Spleen (tissue), 11 donors: ENCODE measurements around the gene GBP3. TPM values are rescaled to one million over a fixed set of nuclear protein-coding genes. Genes with fewer than 3 reads are reported as not detected.
A peak's percentile ranks its signal among the peaks of the same experiment; 100 is the strongest.
"Not testable (repeated sequence)": the region's sequence is repeated elsewhere in the genome, so short reads cannot be mapped to it uniquely, and the experiment has no call there.

Experiments
- DNase-seq: peaks from one replicate; pipeline ENCODE4 v3.0.0-alpha.2; 2020
- H3K27ac ChIP-seq, 8 donors: fragments of 200-600 bp; sonication (generic) in 7 of 8; 1 replicate in 4 of 8; 2 replicates in 4 of 8; pipeline versions ENCODE4 v1.5.0 to v1.8.0; 2016 to 2021; ENCODE audit warnings: inconsistent platforms in 4 of 8, mild to moderate bottlenecking in 4 of 8, moderate library complexity in 1 of 8
- H3K27me3 ChIP-seq, 7 donors: fragments of 200-600 bp; sonication (generic) in 6 of 7; replicated peaks in 1 of 7; 1 replicate in 4 of 7; 2 replicates in 3 of 7; pipeline versions ENCODE4 v1.5.0 to v1.8.0; 2016 to 2021; ENCODE audit warnings: inconsistent platforms in 3 of 7, mild to moderate bottlenecking in 1 of 7
- H3K36me3 ChIP-seq, 6 donors: fragments of 200-600 bp; sonication (generic) in 5 of 6; 1 replicate in 4 of 6; 2 replicates in 2 of 6; pipeline versions ENCODE4 v1.5.0 to v1.8.0; 2016 to 2021; ENCODE audit warnings: inconsistent platforms in 2 of 6
- H3K4me1 ChIP-seq, 6 donors: fragments of 200-600 bp; sonication (generic) in 5 of 6; 1 replicate in 3 of 6; 2 replicates in 3 of 6; pipeline versions ENCODE4 v1.5.0 to v1.8.0; 2016 to 2021; ENCODE audit warnings: inconsistent platforms in 3 of 6
- H3K4me3 ChIP-seq, 8 donors: fragments of 200-600 bp; sonication (generic) in 7 of 8; 1 replicate in 4 of 8; 2 replicates in 4 of 8; pipeline versions ENCODE4 v1.5.0 to v1.8.0; 2016 to 2021; ENCODE audit warnings: inconsistent platforms in 4 of 8, mild to moderate bottlenecking in 4 of 8, moderate library complexity in 2 of 8
- H3K9me3 ChIP-seq, 8 donors: fragments of 200-600 bp; sonication (generic) in 7 of 8; 1 replicate in 4 of 8; 2 replicates in 4 of 8; pipeline versions ENCODE4 v1.5.0 to v1.8.0; 2016 to 2021; ENCODE audit warnings: inconsistent platforms in 4 of 8
- POLR2A ChIP-seq, 3 donors: fragments of 450-650 bp; IDR thresholded peaks; one replicate each; pipeline ENCODE4 v1.5.1; 2017; ENCODE audit warnings: antibody characterized with exemption in 3 of 3, mild to moderate bottlenecking in 1 of 3
- POLR2AphosphoS5 ChIP-seq, 3 donors: sonication (generic); formaldehyde crosslinking; IDR thresholded peaks; one replicate each; pipeline ENCODE4 v1.5.1; 2017; ENCODE audit warnings: antibody characterized with exemption in 3 of 3
- WGBS, 5 donors: extraction: QIAGEN DNeasy Blood & Tissue Kit in 3 of 5; methylation state at CpG; one replicate each; pipeline versions ENCODE4 v1.1.5 to v1.1.7; 2013 to 2018; 5-methylcytosine and 5-hydroxymethylcytosine counted together
- intact Hi-C: fragments of 100-400 bp; cut with DNase I; formaldehyde crosslinking; loops from one replicate; pipeline ENCODE4 v1.15.0; 2023; ENCODE audit warnings: low total_unique reads
- polyA plus RNA-seq, 3 donors: library from polyadenylated mRNA; stranded (reverse); fragments of 200-250 nt; gene quantifications; one replicate each; pipeline ENCODE4 v1.2.1, GENCODE V29; 2013
- total RNA-seq, 7 donors: library from RNA; depleted of rRNA in 3 of 7; stranded (reverse); fragments of >200 nt in 3 of 7; fragmentation: NEBNext Ultra II Directional in 4 of 7; extraction: Animal tissue kit (Norgen Biotek cat#: 25700) in 4 of 7; gene quantifications; one replicate each; pipeline versions ENCODE4 v1.1.0 to v1.2.1, GENCODE V29; 2016 to 2021
- TF ChIP-seq, protein P1 (sequence below), 11 experiments: fragments of 200-600 bp in 7 of 11; fragments of 450-650 bp in 4 of 11; sonication (generic) in 4 of 11; IDR thresholded peaks in 8 of 11; conservative IDR thresholded peaks in 3 of 11; 1 replicate in 7 of 11; 2 replicates in 4 of 11; pipeline versions ENCODE4 v1.4.0 to v1.8.0; 2016 to 2021; ENCODE audit warnings: antibody characterized with exemption in 11 of 11, inconsistent platforms in 4 of 11, mild to moderate bottlenecking in 1 of 11
- donor health status: healthy with polysubstance abuse.
- donor health status: DM: no; HTN: no; CAD: no; lungs with moderate emphysema.
- donor health status: DM: no; HTN: no; CAD: no.
- donor health status: Bipolar disorder and iron deficiency.
- donor health status: healthy.
- donor health status: DM: no; HTN: no; CAD: no.
- donor health status: DM: yes; HTN: yes; CAD: no.

The GBP3 gene
- total and polyA plus RNA-seq, 10 donors = 7.3 to 54.7 (median 26.6) TPM

DNA sequence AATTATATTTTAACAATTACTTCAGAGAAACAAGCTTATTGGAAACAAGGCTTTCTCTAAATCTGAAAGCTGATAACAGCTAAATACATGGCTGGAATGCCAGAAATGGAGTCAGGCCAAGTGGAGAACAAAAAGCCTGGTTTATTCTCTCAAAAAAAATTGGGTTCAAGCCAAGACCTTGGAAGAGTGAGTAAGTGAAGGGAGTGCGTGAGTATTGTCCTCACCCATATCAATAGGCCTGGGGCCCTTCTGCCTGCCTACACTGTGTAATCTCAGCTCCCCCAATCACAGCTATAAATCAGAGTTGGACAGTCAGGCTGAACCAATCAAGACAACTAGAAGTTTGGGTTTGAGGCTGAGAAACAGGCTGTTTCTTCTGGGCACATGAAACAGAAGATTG is 37.6 kb downstream of the GBP3 start:
- H3K4me3 ChIP-seq = no peak overlapping the region
- peaks cover 38 to 92% (median 61%) of the 10 kb centered on the region in 6 donors for H3K4me1 ChIP-seq
- intact Hi-C loops = no loop called here
- no peaks in the 10 kb centered on the region for H3K27me3 ChIP-seq
- no peaks in the 10 kb centered on the region for H3K9me3 ChIP-seq
- H3K27ac ChIP-seq = peak overlapping the region; percentile 1 to 79 (median 74)
- H3K36me3 ChIP-seq = peaks cover 0 to 55% (median 21%) of the 10 kb centered on the region in 6 donors
- TF ChIP-seq, protein P1, sequence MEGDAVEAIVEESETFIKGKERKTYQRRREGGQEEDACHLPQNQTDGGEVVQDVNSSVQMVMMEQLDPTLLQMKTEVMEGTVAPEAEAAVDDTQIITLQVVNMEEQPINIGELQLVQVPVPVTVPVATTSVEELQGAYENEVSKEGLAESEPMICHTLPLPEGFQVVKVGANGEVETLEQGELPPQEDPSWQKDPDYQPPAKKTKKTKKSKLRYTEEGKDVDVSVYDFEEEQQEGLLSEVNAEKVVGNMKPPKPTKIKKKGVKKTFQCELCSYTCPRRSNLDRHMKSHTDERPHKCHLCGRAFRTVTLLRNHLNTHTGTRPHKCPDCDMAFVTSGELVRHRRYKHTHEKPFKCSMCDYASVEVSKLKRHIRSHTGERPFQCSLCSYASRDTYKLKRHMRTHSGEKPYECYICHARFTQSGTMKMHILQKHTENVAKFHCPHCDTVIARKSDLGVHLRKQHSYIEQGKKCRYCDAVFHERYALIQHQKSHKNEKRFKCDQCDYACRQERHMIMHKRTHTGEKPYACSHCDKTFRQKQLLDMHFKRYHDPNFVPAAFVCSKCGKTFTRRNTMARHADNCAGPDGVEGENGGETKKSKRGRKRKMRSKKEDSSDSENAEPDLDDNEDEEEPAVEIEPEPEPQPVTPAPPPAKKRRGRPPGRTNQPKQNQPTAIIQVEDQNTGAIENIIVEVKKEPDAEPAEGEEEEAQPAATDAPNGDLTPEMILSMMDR (IDR thresholded peaks at IDR 0.05 in 8 of 11, conservative IDR thresholded peaks at IDR 0.05 in 3 of 11) = no peak
- TF ChIP-seq POLR2AphosphoS5 (IDR thresholded peaks at IDR 0.05) (peak in 1 of 3 donors; percentile 33), POLR2A (IDR thresholded peaks at IDR 0.05) (no peak)
- DNase-seq = no peak
- 44 to 71% (median 57%) methylated on average over 1 of the region's 1 CpG for WGBS, 5 donors

DNA sequence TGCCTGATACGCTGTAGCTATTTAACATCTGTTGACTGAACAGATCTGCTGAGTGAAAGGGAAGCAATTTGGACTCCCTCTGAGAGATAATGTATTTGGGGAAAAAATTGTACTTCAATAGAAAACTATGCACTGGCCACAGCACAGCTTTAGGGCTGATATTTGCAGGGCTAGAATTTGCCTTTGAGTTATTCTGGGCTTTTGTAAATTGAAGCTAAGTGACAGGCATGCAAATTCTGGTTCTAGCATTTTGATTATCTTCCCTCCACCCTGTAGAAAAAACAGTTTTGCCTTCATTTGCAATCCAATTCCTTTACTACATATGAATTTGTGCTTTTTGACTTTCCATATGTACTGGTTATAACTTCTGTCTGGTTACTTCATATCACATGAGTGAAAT is 38.1 kb downstream of the GBP3 start:
- H3K9me3 ChIP-seq = no peaks in the 10 kb centered on the region
- 77 to 84% (median 78%) methylated on average over 1 of the region's 1 CpG for WGBS, 5 donors
- peak overlapping the region in 2 of 8 donors; percentile 16 to 33 for H3K4me3 ChIP-seq
- H3K36me3 ChIP-seq = peaks cover 0 to 60% (median 21%) of the 10 kb centered on the region in 6 donors
- peaks cover 34 to 92% (median 59%) of the 10 kb centered on the region in 6 donors for H3K4me1 ChIP-seq
- peak overlapping the region; percentile 1 to 79 (median 74) for H3K27ac ChIP-seq
- TF ChIP-seq POLR2A (IDR thresholded peaks at IDR 0.05) (no peak), POLR2AphosphoS5 (IDR thresholded peaks at IDR 0.05) (no peak)
- TF ChIP-seq, protein P1 (IDR thresholded peaks at IDR 0.05 in 8 of 11, conservative IDR thresholded peaks at IDR 0.05 in 3 of 11) = no peak
- no peaks in the 10 kb centered on the region for H3K27me3 ChIP-seq
- DNase-seq = no peak
- intact Hi-C loops = no loop called here

DNA sequence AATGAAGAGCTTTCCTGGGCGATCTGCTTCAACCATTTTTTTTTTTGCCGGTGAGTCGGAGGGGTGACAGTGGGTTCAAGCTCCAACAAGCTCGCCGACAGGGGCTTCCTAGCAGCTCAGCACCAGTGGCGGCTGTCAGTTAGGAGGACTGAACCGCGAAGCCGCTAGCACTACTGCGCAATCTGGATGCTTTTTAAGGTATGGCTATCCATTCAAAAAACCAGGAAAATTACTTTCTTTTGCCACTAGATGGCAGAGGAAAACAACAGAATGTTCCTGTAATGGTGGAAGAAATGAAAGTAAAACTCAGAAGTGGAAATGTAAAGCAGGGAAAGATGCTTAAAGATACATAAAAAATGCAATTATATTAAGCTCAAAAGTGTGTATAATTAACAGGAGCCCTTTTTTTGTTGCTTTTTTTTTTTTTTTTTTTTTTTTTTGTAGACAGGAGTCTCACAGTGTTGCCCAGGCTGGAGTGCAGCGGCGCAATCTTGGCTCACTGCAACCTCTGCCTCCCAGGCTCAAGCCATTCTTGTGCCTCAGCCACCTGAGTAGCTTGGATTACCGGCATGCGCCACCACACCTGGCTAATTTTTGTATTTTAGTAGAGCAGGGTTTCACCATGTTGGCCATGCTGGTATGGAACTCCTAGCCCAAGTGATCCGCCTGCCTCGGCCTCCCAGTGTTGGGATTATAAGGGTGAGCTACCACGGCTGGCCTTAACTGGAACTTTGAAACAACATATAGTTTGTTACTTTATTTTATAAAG is 38.7 kb downstream of the GBP3 start:
- Histone ChIP-seq H3K27ac (peak overlapping the region in 7 of 8 donors; percentile 52 to 79 (median 74)), H3K4me3 (peak overlapping the region in 2 of 8 donors; percentile 16 to 33), H3K36me3 (peaks cover 0 to 66% (median 21%) of the 10 kb centered on the region in 6 donors), H3K4me1 (peaks cover 30 to 92% (median 55%) of the 10 kb centered on the region in 6 donors), H3K27me3 (no peaks in the 10 kb centered on the region), H3K9me3 (no peaks in the 10 kb centered on the region)
- WGBS, 5 donors = 74 to 84% (median 75%) methylated on average over 17 of the region's 17 CpGs
- intact Hi-C loops = no loop called here
- peak; percentile 80 for DNase-seq
- TF ChIP-seq, protein P1 (IDR thresholded peaks at IDR 0.05 in 8 of 11, conservative IDR thresholded peaks at IDR 0.05 in 3 of 11) = peak; percentile 37 to 80 (median 69)
- TF ChIP-seq POLR2A (IDR thresholded peaks at IDR 0.05) (no peak), POLR2AphosphoS5 (IDR thresholded peaks at IDR 0.05) (peak in 1 of 3 donors; percentile 30)

DNA sequence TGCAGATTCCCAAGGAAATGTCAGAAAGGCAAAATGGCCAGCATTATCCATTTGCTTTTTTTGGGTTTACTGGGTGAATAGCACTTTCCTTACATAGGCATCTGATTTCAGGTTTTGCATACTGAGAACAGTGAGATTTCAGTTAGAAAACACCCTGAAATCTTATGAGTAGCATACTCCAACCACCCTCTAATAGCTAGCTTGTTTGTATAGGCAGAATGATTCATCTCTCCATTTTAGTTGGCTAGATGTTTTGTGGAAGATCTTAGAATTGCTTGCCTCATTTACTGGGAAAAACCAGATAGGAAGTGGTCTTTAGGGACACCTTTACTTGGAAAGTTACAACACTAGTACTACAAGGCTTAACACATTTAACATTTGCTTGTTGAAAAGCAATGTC is 40.6 kb downstream of the GBP3 start:
- Histone ChIP-seq H3K4me1 (peaks cover 30 to 76% (median 48%) of the 10 kb centered on the region in 6 donors), H3K9me3 (no peaks in the 10 kb centered on the region), H3K36me3 (peaks cover 0 to 57% (median 17%) of the 10 kb centered on the region in 6 donors), H3K27ac (no peak overlapping the region), H3K4me3 (no peak overlapping the region), H3K27me3 (no peaks in the 10 kb centered on the region)
- intact Hi-C loops = no loop called here
- DNase-seq = no peak
- TF ChIP-seq, protein P1 (IDR thresholded peaks at IDR 0.05 in 8 of 11, conservative IDR thresholded peaks at IDR 0.05 in 3 of 11) = no peak
- TF ChIP-seq POLR2A (IDR thresholded peaks at IDR 0.05) (no peak), POLR2AphosphoS5 (IDR thresholded peaks at IDR 0.05) (no peak)

DNA sequence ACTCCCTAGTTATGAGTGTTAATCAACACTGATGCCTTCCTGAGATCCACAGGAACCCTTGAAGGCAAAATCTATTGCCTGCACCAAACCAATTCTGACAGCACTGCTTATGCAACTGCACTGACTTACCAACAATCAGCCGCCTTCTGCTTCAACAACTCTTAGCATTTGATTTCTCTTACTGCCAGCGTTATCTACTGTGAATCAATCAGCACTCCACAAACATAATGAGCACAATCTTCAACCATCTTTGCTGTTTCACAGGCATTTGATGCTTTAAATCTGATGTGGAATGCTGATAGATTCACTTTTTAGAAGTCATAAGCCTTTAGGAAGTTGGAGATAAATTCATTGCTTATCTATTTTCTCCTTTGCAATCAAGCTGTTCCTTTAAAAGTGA is 41.2 kb downstream of the GBP3 start:
- intact Hi-C loops = not testable (repeated sequence)

More for the DNA sequence above, 41.2 kb downstream of the GBP3 start:
- not testable (repeated sequence) for DNase-seq, H3K9me3 ChIP-seq, H3K27me3 ChIP-seq, H3K4me3 ChIP-seq
- Histone ChIP-seq H3K36me3 (peaks cover 0 to 53% (median 17%) of the 10 kb centered on the region in 6 donors), H3K27ac (peak overlapping the region in 2 of 8 donors; percentile 4 to 21), H3K4me1 (peaks cover 30 to 71% (median 47%) of the 10 kb centered on the region in 6 donors)
- WGBS, 5 donors = 65 to 89% (median 84%) methylated on average over 2 of the region's 2 CpGs
